GM13977 (cell line): Measurements from ENCODE around the gene NT5DC2.

Experiments
- DNase-seq: peaks from one replicate; pipeline ENCODE4 v3.0.0; 2012; ENCODE audit warnings: low spot score
- CTCF ChIP-seq: IDR thresholded peaks from 2 replicates; pipeline ENCODE4 v1.5.1; 2012; ENCODE audit warnings: mild to moderate bottlenecking, control low read depth; ENCODE audit not compliant: insufficient read depth; ENCODE audit errors: extremely low read depth, missing control alignments
- in situ Hi-C: fragments of 300-500 bp; cut with MboI; formaldehyde crosslinking; loops from one replicate; pipeline ENCODE4 v1.12.0; 2022; ENCODE audit warnings: low sequenced_read_pairs, low pct_unique_long_range_greater_than_20kb, mixed read lengths, inconsistent platforms; ENCODE audit not compliant: unreplicated experiment

The NT5DC2 gene

GRCh38 chr3:52534281-52535183, 875 bp upstream of the NT5DC2 start:
- TF ChIP-seq CTCF: no peak
- in situ Hi-C loops: no loop called here
- peak; percentile 31 for DNase-seq

- TF ChIP-seq CTCF: no peak
- in situ Hi-C loops: no loop called here
- DNase-seq: peak; percentile 71
Observed at GRCh38 chr3:52532838-52533622, 627 bp downstream of the NT5DC2 start.

GRCh38 chr3:52532517-52532837, 1.2 kb downstream of the NT5DC2 start:
- TF ChIP-seq CTCF: no peak
- in situ Hi-C loops: no loop called here
- peak; percentile 59 for DNase-seq

- TF ChIP-seq CTCF: no peak
- in situ Hi-C loops: no loop called here
- DNase-seq: peak; percentile 14
Observed at GRCh38 chr3:52531860-52532516, 1.7 kb downstream of the NT5DC2 start.

GRCh38 chr3:52530918-52531826, 2.5 kb downstream of the NT5DC2 start:
- in situ Hi-C loops: no loop called here
- DNase-seq: peak; percentile 17
- TF ChIP-seq CTCF: no peak
